HG03103 (cell line): ENCODE data around the gene FUOM.
A peak's percentile ranks its signal among the peaks of the same experiment; 100 is the strongest.
"Not testable (repeated sequence)": the region's sequence is repeated elsewhere in the genome, so short reads cannot be mapped to it uniquely, and the experiment has no call there.

Experiments used
- ATAC-seq: cut with Tn5 transposase; IDR thresholded peaks from one replicate; pipeline ENCODE4 v1.9.1; 2021; ENCODE audit warnings: low read depth; ENCODE audit not compliant: unreplicated experiment

FUOM gene

GRCh38 chr10:133388973-133389818 is 31.4 kb upstream of the FUOM start:
- ATAC-seq, result peak; percentile 81

DNA sequence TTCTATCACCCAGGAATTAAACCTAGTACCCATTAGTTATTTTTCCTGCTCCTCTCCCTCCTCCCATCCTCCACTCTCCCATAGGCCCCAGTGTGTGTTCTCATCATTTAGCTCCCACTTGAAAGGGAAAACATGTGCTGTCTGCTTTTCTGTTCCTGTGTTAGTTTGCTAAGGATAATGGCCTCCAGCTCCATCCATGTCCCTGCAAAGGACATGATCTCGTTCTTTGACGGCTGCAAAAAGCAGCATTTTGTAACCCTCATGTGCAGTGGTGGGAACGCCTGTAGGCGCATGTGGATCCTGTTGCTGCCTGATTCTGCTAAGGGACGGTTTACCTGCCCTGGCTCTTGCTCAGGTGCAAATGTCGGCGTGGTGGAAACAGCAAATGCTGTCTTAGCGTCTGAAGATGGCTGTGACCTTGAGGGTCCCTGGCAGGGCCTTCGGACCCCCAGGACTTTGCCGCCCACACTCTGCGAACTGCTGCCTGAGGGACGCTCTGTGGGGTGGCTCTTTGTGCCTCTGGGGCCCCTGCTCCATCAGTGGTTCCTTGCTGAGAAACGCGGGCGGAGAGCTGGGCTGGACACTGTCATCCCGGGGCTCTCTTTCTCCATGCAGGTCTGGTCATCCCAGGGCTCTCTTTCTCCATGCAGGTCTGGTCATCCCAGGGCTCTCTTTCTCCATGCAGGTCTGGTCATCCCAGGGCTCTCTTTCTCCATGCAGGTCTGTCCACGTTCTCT is 30.6 kb upstream of the FUOM start:
- ATAC-seq, result no peak

DNA sequence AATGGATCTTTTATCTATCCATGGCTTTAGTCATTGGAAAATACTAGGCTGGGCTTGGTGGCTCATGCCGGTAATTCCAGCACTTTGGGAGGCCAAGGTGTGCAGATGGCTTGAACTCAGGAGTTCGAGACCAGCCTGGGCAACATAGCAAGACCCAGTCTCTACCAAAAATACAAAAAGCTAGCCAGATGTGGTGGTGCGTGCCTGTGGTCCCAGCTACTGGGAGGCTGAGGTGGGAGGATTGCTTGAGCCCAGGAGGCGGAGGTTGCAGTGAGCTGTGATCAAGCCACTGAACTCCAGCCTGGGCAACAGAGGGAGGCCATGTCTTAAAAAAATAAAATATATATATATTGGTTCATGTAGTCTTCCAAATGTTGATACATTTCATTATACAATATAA is 29.1 kb upstream of the FUOM start:
- not testable (repeated sequence) for ATAC-seq

DNA sequence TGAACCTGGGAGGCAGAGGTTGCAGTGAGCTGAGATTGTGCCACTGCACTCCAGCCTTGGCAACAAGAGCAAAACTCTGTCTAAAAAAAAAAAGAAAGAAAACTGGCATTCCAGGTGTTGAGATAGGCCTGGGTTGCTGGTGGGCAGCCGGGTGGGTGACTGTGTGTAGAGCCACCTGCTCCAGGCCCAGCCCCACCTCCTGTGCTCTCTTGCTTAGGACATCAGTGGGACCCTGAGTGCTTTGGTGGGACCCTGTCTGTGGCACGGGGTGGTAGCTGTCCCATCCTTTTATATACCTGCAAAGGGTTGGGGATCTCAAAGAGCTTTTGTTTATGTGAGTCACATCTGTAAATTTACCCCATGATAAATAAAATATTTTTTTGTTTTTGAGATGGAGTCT is 27.4 kb upstream of the FUOM start:
- ATAC-seq, result no peak

GRCh38 chr10:133384071-133384470 is 26.3 kb upstream of the FUOM start:
- no peak for ATAC-seq

DNA sequence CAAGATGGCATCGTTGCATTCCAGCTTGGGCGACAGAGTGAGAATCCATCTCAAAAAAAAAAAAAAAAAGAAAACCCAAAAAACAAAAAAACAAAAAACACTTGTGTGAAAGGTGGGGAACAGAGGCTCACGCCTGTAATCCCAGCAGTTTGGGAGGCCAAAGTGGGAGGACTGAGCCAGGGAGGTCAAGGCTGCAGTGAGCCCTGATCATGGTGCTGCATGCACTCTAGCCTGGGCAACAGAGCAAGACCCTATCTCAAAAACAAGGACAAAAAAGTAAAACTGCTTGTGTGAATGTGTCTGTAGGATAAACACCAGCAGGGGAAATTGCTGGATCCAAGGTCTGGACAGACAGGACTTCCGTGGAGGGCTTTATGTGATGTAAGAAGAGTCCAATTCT is 25.7 kb upstream of the FUOM start:
- ATAC-seq, result no peak

DNA sequence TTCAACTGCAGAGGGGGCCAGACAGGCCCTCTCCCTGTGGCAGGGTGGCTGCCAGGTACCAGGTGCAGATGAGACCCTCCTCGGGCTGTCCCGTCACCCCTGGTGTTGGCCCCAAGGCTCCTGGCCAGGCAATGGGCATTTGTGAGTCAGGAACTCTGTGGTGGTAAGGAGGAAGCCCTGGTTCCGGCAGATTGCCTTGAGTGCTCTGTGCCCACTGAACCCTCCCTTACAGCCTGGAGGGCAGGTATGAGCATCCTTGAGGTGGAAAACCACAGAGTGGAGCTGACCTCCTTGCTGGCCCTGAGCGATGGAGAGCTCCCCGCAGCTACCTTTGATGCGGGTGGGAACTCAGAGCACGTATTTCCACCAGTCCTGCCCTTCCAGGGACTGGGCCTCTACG is 23.2 kb upstream of the FUOM start:
- no peak for ATAC-seq

- ATAC-seq, result peak; percentile 18
Observed at GRCh38 chr10:133379801-133380666, 22.2 kb upstream of the FUOM start.

- peak; percentile 41 for ATAC-seq
Observed at GRCh38 chr10:133379152-133379800, 21.5 kb upstream of the FUOM start, which contains the start of gene PAOX. PAOX (plus strand) TSS chr10:133379262; CDS start chr10:133379317, 55 bp downstream.

GRCh38 chr10:133378251-133379096 is 20.7 kb upstream of the FUOM start:
- ATAC-seq, result no peak

DNA sequence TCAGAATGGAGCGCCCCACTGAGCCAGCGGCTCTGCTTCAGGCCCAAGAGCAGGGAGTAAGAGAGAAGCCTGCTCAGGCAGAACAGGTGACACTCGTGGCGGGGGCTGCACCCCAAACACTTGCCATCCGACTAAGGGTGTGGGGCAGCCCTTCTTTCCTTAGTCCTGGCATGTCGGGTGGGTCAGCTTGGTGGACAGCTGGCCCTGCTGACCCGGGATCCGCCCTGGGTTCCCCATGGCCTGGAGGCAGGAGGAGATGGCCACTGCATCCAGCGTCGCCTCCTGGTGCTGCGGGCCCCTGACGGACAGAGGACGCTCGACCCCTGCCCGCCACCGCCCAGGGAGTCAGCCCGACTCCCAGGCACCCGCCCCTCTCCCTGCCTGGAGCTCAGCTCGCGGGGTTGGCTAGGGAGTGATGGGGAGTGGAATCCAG is 20.0 kb upstream of the FUOM start:
- ATAC-seq, result no peak

DNA sequence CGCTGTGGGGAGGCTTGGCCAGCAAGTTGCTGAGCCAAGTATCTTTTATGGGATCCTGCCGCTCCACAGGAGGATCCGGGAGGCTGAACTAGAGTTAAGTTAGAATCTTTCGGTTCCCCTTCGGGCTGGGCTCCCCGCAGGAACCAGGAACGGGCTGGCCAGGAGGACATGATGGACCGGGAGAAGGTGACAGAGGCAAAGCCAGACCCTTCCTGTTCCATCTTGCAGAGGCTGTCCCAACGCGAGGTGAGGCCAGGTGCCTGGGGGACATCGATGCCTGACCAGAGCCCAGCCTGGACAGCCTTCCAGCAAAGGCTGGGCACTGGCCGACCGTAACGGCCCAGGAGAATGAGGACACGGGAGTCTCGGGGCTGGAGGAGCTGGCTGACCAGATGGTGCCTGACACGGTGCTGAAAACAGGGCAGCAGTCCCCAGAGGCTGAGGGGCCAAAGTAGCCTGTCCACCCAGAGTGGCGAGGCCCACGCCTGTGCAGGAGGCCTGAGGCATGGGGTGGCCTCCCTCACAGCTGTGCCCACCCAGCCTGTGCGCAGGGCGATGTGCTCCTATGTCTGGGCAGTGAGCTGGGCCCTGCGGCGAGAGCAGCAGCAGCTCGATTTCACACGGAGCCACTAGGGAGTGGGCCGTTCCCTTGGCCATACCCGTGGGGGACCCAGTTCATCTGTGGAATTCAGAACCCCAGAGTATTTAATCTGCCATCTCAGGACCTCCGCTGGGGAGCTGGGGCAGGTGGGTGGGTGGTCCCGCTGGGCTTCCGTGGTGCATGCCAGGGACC is 19.4 kb upstream of the FUOM start:
- ATAC-seq, result no peak

- ATAC-seq, result not testable (repeated sequence)
Observed at GRCh38 chr10:133376183-133376582, 18.4 kb upstream of the FUOM start.

DNA sequence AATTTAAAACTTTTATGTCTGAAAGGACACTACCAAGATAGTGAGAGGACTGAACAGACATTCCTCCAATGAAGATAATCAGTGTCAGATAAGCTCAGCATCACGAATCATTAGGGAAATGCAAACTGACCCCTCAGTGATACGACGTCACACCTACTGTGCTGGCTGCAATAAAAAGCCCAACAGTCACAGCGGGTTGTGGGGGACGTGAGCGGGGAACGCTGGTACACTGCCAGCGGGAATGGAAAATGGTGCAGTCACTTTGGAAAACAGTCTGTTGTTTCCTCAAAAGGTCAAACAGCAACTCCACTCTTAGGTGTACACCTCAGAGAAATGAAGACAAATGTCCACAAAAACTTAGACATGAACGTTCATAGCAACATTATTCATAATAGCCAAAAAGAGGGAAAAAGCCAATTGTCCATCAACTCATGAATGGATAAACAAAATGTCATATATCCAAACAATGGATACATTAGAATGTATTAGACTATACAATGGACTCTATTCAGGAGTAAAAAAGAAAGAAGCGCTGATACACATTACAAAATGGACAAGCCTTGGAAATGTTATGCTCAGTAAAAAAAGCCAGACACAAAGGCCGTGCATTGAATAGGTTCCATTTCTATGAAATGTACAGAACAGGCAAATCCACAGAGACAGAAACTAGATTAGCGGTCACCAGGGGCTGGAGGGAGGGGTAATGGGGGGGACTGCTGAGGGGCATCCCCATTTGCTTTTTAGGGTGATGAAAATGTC is 17.7 kb upstream of the FUOM start:
- no peak for ATAC-seq

- ATAC-seq, result peak; percentile 95
Observed at GRCh38 chr10:133373174-133374090, 15.6 kb upstream of the FUOM start, which contains the start of gene ECHS1. ECHS1 (minus strand) TSS chr10:133373354; CDS start chr10:133373333, 21 bp downstream.

- no peak for ATAC-seq
Observed at GRCh38 chr10:133372507-133372906, 14.7 kb upstream of the FUOM start.
